ENCODE measurements around the gene PKP3.
"Not testable (repeated sequence)": the region's sequence is repeated elsewhere in the genome, so short reads cannot be mapped to it uniquely, and the experiment has no call there.

Gene PKP3

GRCh38 chr11:394034-394857, at the start of gene PKP3:
PKP3 (plus strand) TSS chr11:394209; CDS start chr11:394293, 84 bp downstream.
- DNase-seq: no peak

GRCh38 chr11:344836-345578, 49.0 kb upstream of the PKP3 start:
- DNase-seq: no peak

- DNase-seq: no peak
These were observed 47.5 kb upstream of the PKP3 start for GRCh38 chr11:346529-346928.

- DNase-seq: not testable (repeated sequence)
These were observed 44.6 kb upstream of the PKP3 start for GRCh38 chr11:349270-349954.

GRCh38 chr11:350033-350722, 43.8 kb upstream of the PKP3 start:
- DNase-seq: not testable (repeated sequence)

- peak; percentile 33 for DNase-seq
These were observed 43.2 kb upstream of the PKP3 start for GRCh38 chr11:350723-351255.

GRCh38 chr11:351411-351810, 42.6 kb upstream of the PKP3 start:
- no peak for DNase-seq

GRCh38 chr11:352456-353031, 41.5 kb upstream of the PKP3 start:
- no peak for DNase-seq

GRCh38 chr11:353179-353873, 40.7 kb upstream of the PKP3 start:
- DNase-seq: no peak

- DNase-seq: peak; percentile 93
These were observed 38.2 kb upstream of the PKP3 start for GRCh38 chr11:355581-356458.

GRCh38 chr11:356610-357009, 37.4 kb upstream of the PKP3 start:
- DNase-seq: no peak

GRCh38 chr11:357582-357981, 36.4 kb upstream of the PKP3 start:
- no peak for DNase-seq

GRCh38 chr11:358129-358800, 35.7 kb upstream of the PKP3 start:
- DNase-seq: no peak

- peak; percentile 53 for DNase-seq
These were observed 34.8 kb upstream of the PKP3 start for GRCh38 chr11:359181-359714.

- no peak for DNase-seq
These were observed 33.4 kb upstream of the PKP3 start for GRCh38 chr11:360326-361280.

- DNase-seq: no peak
These were observed 31.2 kb upstream of the PKP3 start for GRCh38 chr11:362642-363442.

GRCh38 chr11:363443-363805, 30.6 kb upstream of the PKP3 start:
- DNase-seq: not testable (repeated sequence)
